GM23338 (cell line): ENCODE data around the gene CAST. TPM values are rescaled to one million over a fixed set of nuclear protein-coding genes. Genes with fewer than 3 reads are reported as not detected.

Experiments
- ATAC-seq: fragments of 200-7000 bp; cut with Tn5 transposase; 3 replicates; pipeline ENCODE4 v1.9.1; 2020
- DNase-seq: peaks from one replicate; pipeline ENCODE4 v3.0.0-alpha.2; 2015; ENCODE audit warnings: low spot score
- H2AFZ ChIP-seq: fragments of 200-600 bp; sonication (generic); 2 replicates; pipeline ENCODE4 v1.8.0; 2016; ENCODE audit warnings: antibody characterized with exemption, mild to moderate bottlenecking, moderate library complexity
- H3F3A ChIP-seq: fragments of 200-600 bp; sonication (generic); replicated peaks from 2 replicates; pipeline ENCODE4 v1.8.0; 2017; ENCODE audit warnings: antibody characterized with exemption, mixed run types, low read depth
- H3K27ac ChIP-seq: fragments of 200-600 bp; sonication (generic); 2 replicates; pipeline ENCODE4 v1.6.1; 2016; ENCODE audit warnings: low read depth
- H3K27me3 ChIP-seq: fragments of 200-600 bp; sonication (generic); 2 replicates; pipeline ENCODE4 v1.8.0; 2016; ENCODE audit warnings: mild to moderate bottlenecking, mixed run types, moderate library complexity; ENCODE audit not compliant: insufficient read depth
- H3K36me3 ChIP-seq: fragments of 200-600 bp; sonication (generic); 2 replicates; pipeline ENCODE4 v1.8.0; 2016; ENCODE audit warnings: mild to moderate bottlenecking; ENCODE audit not compliant: insufficient read depth
- H3K4me1 ChIP-seq: fragments of 200-600 bp; sonication (generic); 2 replicates; pipeline ENCODE4 v1.8.0; 2016; ENCODE audit warnings: mild to moderate bottlenecking, moderate library complexity; ENCODE audit not compliant: insufficient read depth
- H3K4me2 ChIP-seq: fragments of 200-600 bp; sonication (generic); 2 replicates; pipeline ENCODE4 v1.7.1; 2017; ENCODE audit warnings: mixed run types
- H3K4me3 ChIP-seq: fragments of 200-600 bp; sonication (generic); 2 replicates; pipeline ENCODE4 v1.6.1; 2016; ENCODE audit warnings: mixed run types
- H3K79me2 ChIP-seq: fragments of 200-600 bp; sonication (generic); replicated peaks from 2 replicates; pipeline ENCODE4 v1.8.0; 2017; ENCODE audit warnings: mild to moderate bottlenecking; ENCODE audit not compliant: insufficient read depth
- H3K9me2 ChIP-seq: fragments of 200-600 bp; sonication (generic); 2 replicates; pipeline ENCODE4 v1.8.0; 2017; ENCODE audit not compliant: insufficient read depth
- H4K20me1 ChIP-seq: fragments of 200-600 bp; sonication (generic); replicated peaks from 2 replicates; pipeline ENCODE4 v1.8.0; 2017; ENCODE audit warnings: mild to moderate bottlenecking; ENCODE audit not compliant: insufficient read depth
- H3K27ac Mint-ChIP-seq: 2 replicates; pipeline ENCODE4 v1.8.0; 2020; ENCODE audit warnings: inconsistent platforms, mild to moderate bottlenecking, moderate library complexity, mixed read lengths
- H3K27me3 Mint-ChIP-seq: 3 replicates; pipeline ENCODE4 v1.8.0; 2022; ENCODE audit warnings: low read depth, mild to moderate bottlenecking, moderate library complexity, mixed read lengths, inconsistent platforms; ENCODE audit not compliant: insufficient read depth, poor library complexity
- H3K36me3 Mint-ChIP-seq: 3 replicates; pipeline ENCODE4 v1.8.0; 2021; ENCODE audit warnings: low read depth, mild to moderate bottlenecking, inconsistent platforms, moderate library complexity, mixed read lengths
- H3K4me1 Mint-ChIP-seq: 3 replicates; pipeline ENCODE4 v1.8.0; 2020; ENCODE audit warnings: mild to moderate bottlenecking, inconsistent platforms, mixed read lengths
- H3K4me3 Mint-ChIP-seq: 3 replicates; pipeline ENCODE4 v1.8.0; 2021; ENCODE audit warnings: moderate library complexity, mild to moderate bottlenecking, inconsistent platforms, mixed read lengths
- H3K9me3 Mint-ChIP-seq: 3 replicates; pipeline ENCODE4 v1.8.0; 2020; ENCODE audit warnings: moderate library complexity, mild to moderate bottlenecking, inconsistent platforms, mixed read lengths
- CREB1 ChIP-seq: fragments of 250-450 bp; sonication (Bioruptor Pico); IDR thresholded peaks from 2 replicates; pipeline ENCODE4 v1.5.0; 2020; ENCODE audit warnings: low read depth, mild to moderate bottlenecking, moderate library complexity
- EZH2 ChIP-seq: fragments of 200-600 bp; sonication (generic); IDR thresholded peaks from one replicate; pipeline ENCODE4 v1.8.0; 2017; ENCODE audit warnings: antibody characterized with exemption, mild to moderate bottlenecking, low read depth; ENCODE audit not compliant: unreplicated experiment
- EZH2phosphoT487 ChIP-seq: fragments of 200-600 bp; sonication (generic); IDR thresholded peaks from one replicate; pipeline ENCODE4 v1.8.1; 2018; ENCODE audit warnings: antibody characterized with exemption; ENCODE audit not compliant: unreplicated experiment
- JUNB ChIP-seq: IDR thresholded peaks from one replicate; pipeline ENCODE4 v1.6.1; 2016; ENCODE audit warnings: antibody characterized with exemption; ENCODE audit not compliant: unreplicated experiment
- NANOG ChIP-seq: IDR thresholded peaks from 2 replicates; pipeline ENCODE4 v1.6.1; 2016; ENCODE audit warnings: antibody characterized with exemption, borderline replicate concordance
- POLR2AphosphoS5 ChIP-seq: IDR thresholded peaks from 2 replicates; pipeline ENCODE4 v1.6.1; 2016; ENCODE audit warnings: antibody characterized with exemption, low read depth
- REST ChIP-seq: IDR thresholded peaks from one replicate; pipeline ENCODE4 v1.6.1; 2018; ENCODE audit warnings: antibody characterized with exemption; ENCODE audit not compliant: unreplicated experiment
- ZNF114 ChIP-seq: fragments of 250-450 bp; sonication (Bioruptor Pico); IDR thresholded peaks from 2 replicates; pipeline ENCODE4 v1.5.0; 2020; ENCODE audit warnings: mild to moderate bottlenecking, moderate library complexity
- ZNF331 ChIP-seq: fragments of 250-450 bp; sonication (Bioruptor Pico); IDR thresholded peaks from 2 replicates; pipeline ENCODE4 v1.5.0; 2020; ENCODE audit warnings: low read depth, mild to moderate bottlenecking, moderate library complexity
- polyA plus RNA-seq: library from polyadenylated mRNA; unstranded; fragments of >200 nt; fragmentation: Nextera tagmentation; extraction: Ambion mirVana; gene quantifications from 2 replicates; pipeline ENCODE4 v1.2.1, GENCODE V29; 2016
- total RNA-seq: library from RNA; depleted of rRNA; stranded (reverse); fragments of >200 nt; shearing (Covaris generic); gene quantifications from 2 replicates; pipeline ENCODE4 v1.2.3, GENCODE V29; 2014
- TF ChIP-seq, protein P1 (sequence below): fragments of 250-450 bp; sonication (Bioruptor Pico); IDR thresholded peaks from 2 replicates; pipeline ENCODE4 v1.5.0; 2020; ENCODE audit warnings: mild to moderate bottlenecking, moderate library complexity
- TF ChIP-seq, protein P2 (sequence below): IDR thresholded peaks from 2 replicates; pipeline ENCODE4 v1.6.1; 2016; ENCODE audit warnings: antibody characterized with exemption

Gene CAST
- total and polyA plus RNA-seq, 2 experiments from 2014 or later = 37.9 to 57.7 TPM

DNA sequence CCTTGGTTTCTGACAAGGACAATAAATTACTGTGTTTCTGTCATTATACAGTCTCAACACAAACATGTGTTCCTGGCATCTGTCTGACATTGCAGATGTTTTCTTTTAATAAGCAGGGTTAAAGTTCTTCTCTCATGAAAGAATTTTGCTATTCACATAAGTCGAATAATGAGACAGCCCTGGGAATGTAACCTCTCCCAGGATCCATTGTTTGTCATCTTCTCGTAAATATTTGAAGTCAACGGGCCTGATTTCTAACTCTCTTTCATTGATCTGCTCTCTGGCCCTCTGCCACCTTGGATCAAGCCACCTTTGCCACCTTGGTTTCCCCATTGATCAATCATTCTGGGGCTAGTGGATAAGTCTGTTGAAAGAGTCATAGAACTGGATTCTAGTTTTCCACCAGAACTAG is 12.9 kb upstream of the CAST start:
- H3K36me3 ChIP-seq = no peaks in the 10 kb centered on the region
- H3K4me3 Mint-ChIP-seq = no peak overlapping the region
- H3F3A ChIP-seq = no peaks in the 10 kb centered on the region
- TF ChIP-seq, protein P1, sequence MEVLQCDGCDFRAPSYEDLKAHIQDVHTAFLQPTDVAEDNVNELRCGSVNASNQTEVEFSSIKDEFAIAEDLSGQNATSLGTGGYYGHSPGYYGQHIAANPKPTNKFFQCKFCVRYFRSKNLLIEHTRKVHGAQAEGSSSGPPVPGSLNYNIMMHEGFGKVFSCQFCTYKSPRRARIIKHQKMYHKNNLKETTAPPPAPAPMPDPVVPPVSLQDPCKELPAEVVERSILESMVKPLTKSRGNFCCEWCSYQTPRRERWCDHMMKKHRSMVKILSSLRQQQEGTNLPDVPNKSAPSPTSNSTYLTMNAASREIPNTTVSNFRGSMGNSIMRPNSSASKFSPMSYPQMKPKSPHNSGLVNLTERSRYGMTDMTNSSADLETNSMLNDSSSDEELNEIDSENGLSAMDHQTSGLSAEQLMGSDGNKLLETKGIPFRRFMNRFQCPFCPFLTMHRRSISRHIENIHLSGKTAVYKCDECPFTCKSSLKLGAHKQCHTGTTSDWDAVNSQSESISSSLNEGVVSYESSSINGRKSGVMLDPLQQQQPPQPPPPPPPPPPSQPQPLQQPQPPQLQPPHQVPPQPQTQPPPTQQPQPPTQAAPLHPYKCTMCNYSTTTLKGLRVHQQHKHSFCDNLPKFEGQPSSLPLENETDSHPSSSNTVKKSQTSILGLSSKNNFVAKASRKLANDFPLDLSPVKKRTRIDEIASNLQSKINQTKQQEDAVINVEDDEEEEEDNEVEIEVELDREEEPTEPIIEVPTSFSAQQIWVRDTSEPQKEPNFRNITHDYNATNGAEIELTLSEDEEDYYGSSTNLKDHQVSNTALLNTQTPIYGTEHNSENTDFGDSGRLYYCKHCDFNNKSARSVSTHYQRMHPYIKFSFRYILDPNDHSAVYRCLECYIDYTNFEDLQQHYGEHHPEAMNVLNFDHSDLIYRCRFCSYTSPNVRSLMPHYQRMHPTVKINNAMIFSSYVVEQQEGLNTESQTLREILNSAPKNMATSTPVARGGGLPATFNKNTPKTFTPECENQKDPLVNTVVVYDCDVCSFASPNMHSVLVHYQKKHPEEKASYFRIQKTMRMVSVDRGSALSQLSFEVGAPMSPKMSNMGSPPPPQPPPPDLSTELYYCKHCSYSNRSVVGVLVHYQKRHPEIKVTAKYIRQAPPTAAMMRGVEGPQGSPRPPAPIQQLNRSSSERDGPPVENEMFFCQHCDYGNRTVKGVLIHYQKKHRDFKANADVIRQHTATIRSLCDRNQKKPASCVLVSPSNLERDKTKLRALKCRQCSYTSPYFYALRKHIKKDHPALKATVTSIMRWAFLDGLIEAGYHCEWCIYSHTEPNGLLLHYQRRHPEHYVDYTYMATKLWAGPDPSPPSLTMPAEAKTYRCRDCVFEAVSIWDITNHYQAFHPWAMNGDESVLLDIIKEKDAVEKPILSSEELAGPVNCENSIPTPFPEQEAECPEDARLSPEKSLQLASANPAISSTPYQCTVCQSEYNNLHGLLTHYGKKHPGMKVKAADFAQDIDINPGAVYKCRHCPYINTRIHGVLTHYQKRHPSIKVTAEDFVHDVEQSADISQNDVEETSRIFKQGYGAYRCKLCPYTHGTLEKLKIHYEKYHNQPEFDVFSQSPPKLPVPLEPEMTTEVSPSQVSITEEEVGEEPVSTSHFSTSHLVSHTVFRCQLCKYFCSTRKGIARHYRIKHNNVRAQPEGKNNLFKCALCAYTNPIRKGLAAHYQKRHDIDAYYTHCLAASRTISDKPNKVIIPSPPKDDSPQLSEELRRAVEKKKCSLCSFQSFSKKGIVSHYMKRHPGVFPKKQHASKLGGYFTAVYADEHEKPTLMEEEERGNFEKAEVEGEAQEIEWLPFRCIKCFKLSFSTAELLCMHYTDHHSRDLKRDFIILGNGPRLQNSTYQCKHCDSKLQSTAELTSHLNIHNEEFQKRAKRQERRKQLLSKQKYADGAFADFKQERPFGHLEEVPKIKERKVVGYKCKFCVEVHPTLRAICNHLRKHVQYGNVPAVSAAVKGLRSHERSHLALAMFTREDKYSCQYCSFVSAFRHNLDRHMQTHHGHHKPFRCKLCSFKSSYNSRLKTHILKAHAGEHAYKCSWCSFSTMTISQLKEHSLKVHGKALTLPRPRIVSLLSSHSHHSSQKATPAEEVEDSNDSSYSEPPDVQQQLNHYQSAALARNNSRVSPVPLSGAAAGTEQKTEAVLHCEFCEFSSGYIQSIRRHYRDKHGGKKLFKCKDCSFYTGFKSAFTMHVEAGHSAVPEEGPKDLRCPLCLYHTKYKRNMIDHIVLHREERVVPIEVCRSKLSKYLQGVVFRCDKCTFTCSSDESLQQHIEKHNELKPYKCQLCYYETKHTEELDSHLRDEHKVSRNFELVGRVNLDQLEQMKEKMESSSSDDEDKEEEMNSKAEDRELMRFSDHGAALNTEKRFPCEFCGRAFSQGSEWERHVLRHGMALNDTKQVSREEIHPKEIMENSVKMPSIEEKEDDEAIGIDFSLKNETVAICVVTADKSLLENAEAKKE (CRISPR knock-in tag) = no peak
- TF ChIP-seq EZH2phosphoT487 (no peak), REST (no peak), CREB1 (CRISPR knock-in tag) (no peak), EZH2 (no peak), ZNF114 (no peak), NANOG (no peak), POLR2AphosphoS5 (no peak), JUNB (no peak), ZNF331 (CRISPR knock-in tag) (no peak)
- TF ChIP-seq, protein P2, sequence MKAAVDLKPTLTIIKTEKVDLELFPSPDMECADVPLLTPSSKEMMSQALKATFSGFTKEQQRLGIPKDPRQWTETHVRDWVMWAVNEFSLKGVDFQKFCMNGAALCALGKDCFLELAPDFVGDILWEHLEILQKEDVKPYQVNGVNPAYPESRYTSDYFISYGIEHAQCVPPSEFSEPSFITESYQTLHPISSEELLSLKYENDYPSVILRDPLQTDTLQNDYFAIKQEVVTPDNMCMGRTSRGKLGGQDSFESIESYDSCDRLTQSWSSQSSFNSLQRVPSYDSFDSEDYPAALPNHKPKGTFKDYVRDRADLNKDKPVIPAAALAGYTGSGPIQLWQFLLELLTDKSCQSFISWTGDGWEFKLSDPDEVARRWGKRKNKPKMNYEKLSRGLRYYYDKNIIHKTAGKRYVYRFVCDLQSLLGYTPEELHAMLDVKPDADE = no peak
- H3K27ac ChIP-seq = no peak overlapping the region
- H3K27me3 Mint-ChIP-seq = peaks cover 2% of the 10 kb centered on the region
- H3K4me2 ChIP-seq = no peak overlapping the region
- no peaks in the 10 kb centered on the region for H3K9me2 ChIP-seq
- no peaks in the 10 kb centered on the region for H3K36me3 Mint-ChIP-seq
- peaks cover 3% of the 10 kb centered on the region; the same call in 1 of the 2 replicates for H3K4me1 ChIP-seq
- H3K4me3 ChIP-seq = no peak overlapping the region
- H3K4me1 Mint-ChIP-seq = peaks cover 17% of the 10 kb centered on the region
- H2AFZ ChIP-seq = no peak overlapping the region
- H3K27me3 ChIP-seq = no peaks in the 10 kb centered on the region
- no peaks in the 10 kb centered on the region for H3K9me3 Mint-ChIP-seq
- H4K20me1 ChIP-seq = no peaks in the 10 kb centered on the region
- ATAC-seq (no peak), DNase-seq (no peak)
- H3K27ac Mint-ChIP-seq = no peak overlapping the region
- H3K79me2 ChIP-seq = no peaks in the 10 kb centered on the region
